ENCODE measurements around the gene NCCRP1. TPM values are rescaled to one million over a fixed set of nuclear protein-coding genes. Genes with fewer than 3 reads are reported as not detected.
A peak's percentile ranks its signal among the peaks of the same experiment; 100 is the strongest.

NCCRP1 gene
- total and polyA plus RNA-seq, 5 donors = not detected

DNA sequence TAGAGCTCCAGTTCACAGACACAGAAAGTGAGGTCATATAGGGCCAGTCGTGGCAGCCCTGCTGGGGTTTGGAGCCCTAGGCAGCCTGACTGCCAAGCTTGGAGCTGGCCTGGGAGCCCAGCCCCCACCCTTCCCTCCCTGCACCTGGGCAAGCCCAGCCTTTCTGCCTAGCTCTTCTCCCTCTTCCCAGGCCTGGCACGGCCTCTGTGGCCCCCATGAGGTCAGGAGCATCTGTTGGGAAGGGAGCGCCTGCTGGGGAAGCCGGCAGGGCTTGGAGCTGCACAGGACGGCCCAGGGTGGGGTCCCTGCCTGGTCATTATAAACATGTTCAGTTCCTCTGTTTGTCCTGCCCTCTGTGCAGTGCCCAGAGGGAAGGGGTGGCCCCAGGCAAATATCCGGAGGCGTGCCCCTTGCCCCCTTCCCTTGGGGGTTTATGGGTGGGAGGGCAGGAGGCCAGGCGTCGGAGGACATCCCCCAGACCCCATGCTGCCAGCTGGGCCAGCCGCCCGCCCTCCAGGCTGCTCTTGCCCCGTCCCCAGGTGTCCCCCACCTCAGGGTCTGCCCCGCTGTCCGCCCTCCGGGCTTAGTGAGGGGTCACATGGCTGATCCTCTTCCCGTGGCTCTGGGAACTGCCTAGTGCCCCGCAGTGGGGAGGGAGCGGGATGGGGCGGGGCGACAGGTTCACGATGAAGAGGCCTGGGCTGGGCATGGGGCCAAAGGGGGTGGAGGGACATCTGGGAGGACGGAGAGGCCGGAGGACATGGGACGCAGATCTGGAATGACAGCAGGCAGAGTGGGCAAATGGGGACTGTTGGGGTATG, 30.0 kb upstream of the NCCRP1 start:
- intact Hi-C loops (cut with DNase I) = no loop called here
- Histone ChIP-seq H3K4me3 (ENCODE audit: low read length) (no peak overlapping the region), H3K27me3 (ENCODE audit: control insufficient read depth, insufficient read depth) (no peaks in the 10 kb centered on the region), H3K4me1 (ENCODE audit: control insufficient read depth, insufficient read depth, low read length) (peaks cover 6% of the 10 kb centered on the region), H3K27ac (ENCODE audit: low read length) (no peak overlapping the region), H3K9me3 (ENCODE audit: control insufficient read depth, low read length) (no peaks in the 10 kb centered on the region)
- peak; percentile 84 to 93 (median 92) for DNase-seq
- ATAC-seq = peak; percentile 66 to 85
- WGBS = 37% methylated on average over 24 of the region's 24 CpGs

DNA sequence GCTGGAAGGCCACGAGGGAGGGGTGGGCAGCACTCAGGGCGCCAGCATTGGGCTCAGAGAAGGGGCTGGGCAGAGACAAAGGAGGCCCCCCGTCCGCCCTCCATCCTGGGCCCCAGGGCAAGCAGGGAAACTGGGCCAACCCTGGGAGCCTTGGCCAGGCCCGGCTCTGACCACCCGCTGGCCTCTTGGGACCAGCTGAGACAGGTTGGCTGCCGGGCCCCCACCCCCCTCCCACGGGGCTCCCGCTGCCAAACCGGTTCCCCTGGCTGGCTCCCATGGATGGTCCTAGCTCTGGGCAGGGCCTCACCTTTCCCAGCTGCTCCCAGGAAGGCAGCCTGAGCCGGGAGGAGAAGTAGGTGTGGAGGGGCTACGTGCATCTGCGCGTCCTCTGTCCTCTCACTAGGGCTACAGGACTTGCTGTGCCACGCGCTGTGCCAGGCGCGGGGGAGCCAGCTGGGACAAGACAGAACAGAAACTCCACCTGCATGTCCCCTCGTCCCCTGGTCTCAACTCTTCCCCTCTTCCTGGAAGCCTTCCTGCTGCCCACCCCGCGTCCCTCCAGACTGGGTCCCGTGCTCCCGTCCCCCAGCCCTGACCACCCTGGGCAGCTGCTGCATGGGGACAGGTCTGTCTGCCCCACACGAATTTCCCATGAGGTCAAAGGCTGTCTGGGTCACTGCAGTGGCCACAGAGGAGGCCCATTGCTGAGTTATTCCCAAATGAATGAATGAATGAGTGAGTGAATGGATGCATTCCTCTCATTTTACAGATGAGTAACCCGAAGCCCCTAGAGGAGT, 29.1 kb upstream of the NCCRP1 start:
- intact Hi-C loops (cut with DNase I) = no loop called here
- Histone ChIP-seq H3K27me3 (ENCODE audit: control insufficient read depth, insufficient read depth) (no peaks in the 10 kb centered on the region), H3K27ac (ENCODE audit: low read length) (no peak overlapping the region), H3K9me3 (ENCODE audit: control insufficient read depth, low read length) (no peaks in the 10 kb centered on the region), H3K4me1 (ENCODE audit: control insufficient read depth, insufficient read depth, low read length) (peaks cover 6% of the 10 kb centered on the region), H3K4me3 (ENCODE audit: low read length) (no peak overlapping the region)
- DNase-seq = peak in 1 of 3 donors; percentile 18
- no peak for ATAC-seq
- 75% methylated on average over 25 of the region's 25 CpGs for WGBS

DNA sequence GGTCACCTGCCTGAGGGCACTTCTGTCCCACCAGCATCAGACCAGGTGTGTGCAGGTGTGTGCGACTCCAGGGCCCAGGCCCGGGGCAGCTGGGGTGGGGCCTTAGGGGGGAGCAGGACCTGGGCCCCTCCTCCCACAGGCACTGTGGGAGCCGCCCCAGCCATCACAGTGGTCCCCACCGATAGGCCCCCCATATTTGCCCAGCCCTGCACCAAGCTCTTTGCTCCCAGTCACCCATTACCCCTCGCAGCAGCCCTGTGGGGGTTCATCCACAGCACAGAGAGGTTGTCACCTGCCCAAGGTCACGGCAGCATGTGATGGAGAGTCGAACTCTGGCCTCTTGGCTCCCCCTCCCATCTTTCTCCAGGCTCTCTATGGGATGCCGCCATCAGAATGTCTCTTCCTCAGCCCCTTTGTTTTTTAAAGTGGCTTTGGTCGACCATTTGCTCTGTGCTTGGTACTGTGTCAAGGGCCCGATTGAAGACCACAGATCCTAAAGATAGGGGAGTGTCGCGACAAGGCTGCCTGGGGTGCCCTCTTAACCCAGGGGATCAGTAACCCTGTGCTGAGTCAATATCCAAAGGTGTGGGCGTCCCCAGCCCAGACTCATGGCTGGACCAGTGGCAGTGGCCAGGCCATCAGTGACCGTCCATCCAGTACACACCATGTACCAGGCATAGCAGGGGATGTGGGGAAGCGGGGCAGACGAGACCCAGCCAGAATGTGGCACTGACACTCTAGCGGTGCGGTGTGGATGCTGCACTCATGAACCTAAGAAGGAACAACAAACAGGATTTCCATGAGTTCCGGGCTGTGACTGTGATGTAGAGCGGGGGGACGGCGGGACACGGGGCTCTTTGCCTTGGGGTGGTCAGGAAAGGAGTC, 28.3 kb upstream of the NCCRP1 start:
- no peaks in the 10 kb centered on the region for H3K9me3 ChIP-seq (ENCODE audit: control insufficient read depth, low read length)
- DNase-seq (peak in 2 of 3 donors; percentile 37 to 41), ATAC-seq (no peak)
- no peak overlapping the region for H3K4me3 ChIP-seq (ENCODE audit: low read length)
- WGBS = 87% methylated on average over 23 of the region's 23 CpGs
- H3K27me3 ChIP-seq (ENCODE audit: control insufficient read depth, insufficient read depth) = no peaks in the 10 kb centered on the region
- intact Hi-C loops (cut with DNase I) = no loop called here
- H3K4me1 ChIP-seq (ENCODE audit: control insufficient read depth, insufficient read depth, low read length) = peaks cover 6% of the 10 kb centered on the region
- H3K27ac ChIP-seq (ENCODE audit: low read length) = no peak overlapping the region

DNA sequence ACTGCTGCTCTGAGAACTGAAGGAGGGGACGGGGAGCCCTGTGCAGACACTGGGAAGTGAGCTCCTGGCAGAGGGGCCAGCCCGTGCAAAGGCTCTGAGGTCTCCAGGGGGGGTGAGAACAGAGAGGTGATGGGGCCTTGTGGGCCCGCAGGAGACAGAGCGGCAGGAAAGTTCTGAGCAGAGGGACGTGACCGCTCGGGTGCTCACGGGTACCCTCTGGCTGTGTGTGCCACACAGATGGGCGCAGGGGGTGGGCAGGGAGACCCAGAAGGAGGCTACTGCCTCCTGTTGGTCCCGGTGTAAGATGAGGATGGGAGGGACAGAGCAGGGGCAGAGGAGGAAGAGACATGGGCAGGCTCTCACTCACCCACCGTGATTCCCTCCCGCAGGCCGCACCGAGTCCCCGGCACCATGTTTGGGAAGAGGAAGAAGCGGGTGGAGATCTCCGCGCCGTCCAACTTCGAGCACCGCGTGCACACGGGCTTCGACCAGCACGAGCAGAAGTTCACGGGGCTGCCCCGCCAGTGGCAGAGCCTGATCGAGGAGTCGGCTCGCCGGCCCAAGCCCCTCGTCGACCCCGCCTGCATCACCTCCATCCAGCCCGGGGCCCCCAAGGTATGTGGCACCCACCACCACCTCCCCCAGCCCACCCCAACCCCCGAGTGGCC, 27.5 kb upstream of the NCCRP1 start:
- no peak overlapping the region for H3K4me3 ChIP-seq (ENCODE audit: low read length)
- no peak overlapping the region for H3K27ac ChIP-seq (ENCODE audit: low read length)
- WGBS = 94% methylated on average over 36 of the region's 36 CpGs
- intact Hi-C loops (cut with DNase I) = no loop called here
- H3K27me3 ChIP-seq (ENCODE audit: control insufficient read depth, insufficient read depth) = no peaks in the 10 kb centered on the region
- DNase-seq (peak in 2 of 3 donors; percentile 32 to 53), ATAC-seq (no peak)
- H3K9me3 ChIP-seq (ENCODE audit: control insufficient read depth, low read length) = no peaks in the 10 kb centered on the region
- H3K4me1 ChIP-seq (ENCODE audit: control insufficient read depth, insufficient read depth, low read length) = peaks cover 6% of the 10 kb centered on the region

DNA sequence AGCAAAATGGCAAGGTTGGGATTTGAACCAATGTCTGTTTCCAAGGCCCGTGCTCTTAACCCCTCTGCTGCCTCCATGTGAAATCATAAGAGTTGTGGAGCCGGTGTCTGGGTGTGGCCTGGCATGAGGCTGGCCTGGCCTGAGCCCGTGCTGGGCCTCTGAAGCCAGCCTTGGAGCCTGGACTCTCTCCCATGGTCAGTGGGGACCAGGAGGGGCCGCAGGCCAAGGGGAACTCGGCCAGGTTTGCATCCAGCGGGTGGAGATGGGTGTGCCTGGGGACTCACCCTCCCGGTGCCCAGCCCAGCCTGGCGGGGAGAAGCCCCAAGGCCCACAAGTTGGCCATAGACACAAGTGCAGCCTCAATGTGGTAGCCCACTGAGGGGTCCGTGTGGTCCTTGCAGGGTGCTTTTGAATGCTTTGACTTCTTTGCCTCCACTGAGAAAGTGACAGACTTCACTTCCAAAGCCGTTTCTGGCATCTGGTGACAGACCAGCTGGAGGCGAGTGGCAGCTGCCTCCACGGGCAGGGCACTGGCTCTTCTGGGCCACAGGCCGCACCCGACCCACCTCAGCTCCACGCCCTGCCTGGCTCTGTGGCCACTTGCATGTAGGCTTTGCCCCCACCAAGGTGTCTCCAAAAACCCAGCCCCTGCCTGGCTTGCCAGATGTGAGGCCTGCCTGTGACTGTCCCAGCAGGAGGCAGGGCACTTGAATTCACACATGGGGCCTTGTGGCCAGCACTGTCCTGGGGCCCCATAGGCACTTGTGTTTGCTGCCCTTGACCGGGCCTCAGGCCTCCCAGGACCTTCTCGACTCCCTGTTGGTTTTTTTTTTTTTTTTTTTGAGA, 26.2 kb upstream of the NCCRP1 start:
- Histone ChIP-seq H3K4me1 (ENCODE audit: control insufficient read depth, insufficient read depth, low read length) (peaks cover 6% of the 10 kb centered on the region), H3K27ac (ENCODE audit: low read length) (no peak overlapping the region), H3K27me3 (ENCODE audit: control insufficient read depth, insufficient read depth) (no peaks in the 10 kb centered on the region), H3K4me3 (ENCODE audit: low read length) (no peak overlapping the region), H3K9me3 (ENCODE audit: control insufficient read depth, low read length) (no peaks in the 10 kb centered on the region)
- peak; percentile 61 to 84 (median 81) for DNase-seq
- intact Hi-C loops (cut with DNase I) = no loop called here
- ATAC-seq = peak in 1 of 2 donors; percentile 39
- 64% methylated on average over 17 of the region's 17 CpGs for WGBS

DNA sequence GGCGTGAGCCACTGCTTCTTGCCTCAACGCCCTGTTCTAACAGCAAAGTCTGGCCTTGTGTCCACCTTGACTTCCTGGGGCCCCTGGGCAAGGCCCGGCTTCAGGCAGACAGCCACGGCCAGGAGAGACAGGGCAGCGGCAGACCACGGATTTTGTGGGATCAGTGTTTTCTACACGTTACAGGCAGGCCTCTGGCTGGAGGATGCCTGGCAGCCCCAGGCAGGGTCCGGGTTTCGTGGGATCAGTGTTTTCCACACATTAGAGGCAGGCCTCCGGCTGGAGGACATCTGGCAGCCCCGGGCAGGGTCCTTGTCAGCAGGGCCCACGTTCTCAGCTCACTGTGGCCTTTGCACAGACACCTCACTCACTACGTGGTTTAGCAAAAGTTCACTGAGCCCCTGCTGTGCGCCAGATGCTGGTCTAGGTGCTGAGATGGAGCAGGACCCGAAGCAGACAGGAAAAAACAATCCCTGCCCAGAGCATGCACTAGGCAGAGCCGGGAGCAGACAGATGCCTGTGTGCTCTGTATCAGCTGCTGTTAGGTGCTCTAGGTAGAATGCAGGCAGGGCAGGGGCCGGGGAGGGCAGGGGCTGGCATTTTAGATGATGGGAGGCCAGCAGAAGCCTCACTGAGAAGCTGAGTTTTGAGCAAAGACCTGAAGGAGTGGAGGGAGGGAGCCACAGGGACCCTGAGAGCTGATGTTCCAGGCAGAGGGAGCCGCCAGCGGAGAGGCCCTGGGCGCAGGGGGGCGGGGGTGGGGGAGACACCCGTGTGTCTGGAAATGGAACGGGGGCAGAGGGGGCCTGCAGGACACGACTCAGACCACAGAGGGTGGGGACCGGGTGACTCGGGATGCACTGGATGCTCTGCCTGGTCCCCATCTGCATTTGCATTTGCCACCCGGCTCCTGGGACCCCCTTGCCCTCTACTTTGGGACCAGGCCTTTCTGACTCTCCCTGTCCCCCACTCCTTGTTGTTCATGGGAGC, 25.0 kb upstream of the NCCRP1 start:
- intact Hi-C loops (cut with DNase I) = no loop called here
- ATAC-seq (no peak), DNase-seq (peak in 2 of 3 donors; percentile 31 to 46)
- Histone ChIP-seq H3K4me3 (ENCODE audit: low read length) (no peak overlapping the region), H3K27ac (ENCODE audit: low read length) (no peak overlapping the region), H3K9me3 (ENCODE audit: control insufficient read depth, low read length) (no peaks in the 10 kb centered on the region), H3K27me3 (ENCODE audit: control insufficient read depth, insufficient read depth) (no peaks in the 10 kb centered on the region), H3K4me1 (ENCODE audit: control insufficient read depth, insufficient read depth, low read length) (peaks cover 1% of the 10 kb centered on the region)
- WGBS = 77% methylated on average over 27 of the region's 27 CpGs

DNA sequence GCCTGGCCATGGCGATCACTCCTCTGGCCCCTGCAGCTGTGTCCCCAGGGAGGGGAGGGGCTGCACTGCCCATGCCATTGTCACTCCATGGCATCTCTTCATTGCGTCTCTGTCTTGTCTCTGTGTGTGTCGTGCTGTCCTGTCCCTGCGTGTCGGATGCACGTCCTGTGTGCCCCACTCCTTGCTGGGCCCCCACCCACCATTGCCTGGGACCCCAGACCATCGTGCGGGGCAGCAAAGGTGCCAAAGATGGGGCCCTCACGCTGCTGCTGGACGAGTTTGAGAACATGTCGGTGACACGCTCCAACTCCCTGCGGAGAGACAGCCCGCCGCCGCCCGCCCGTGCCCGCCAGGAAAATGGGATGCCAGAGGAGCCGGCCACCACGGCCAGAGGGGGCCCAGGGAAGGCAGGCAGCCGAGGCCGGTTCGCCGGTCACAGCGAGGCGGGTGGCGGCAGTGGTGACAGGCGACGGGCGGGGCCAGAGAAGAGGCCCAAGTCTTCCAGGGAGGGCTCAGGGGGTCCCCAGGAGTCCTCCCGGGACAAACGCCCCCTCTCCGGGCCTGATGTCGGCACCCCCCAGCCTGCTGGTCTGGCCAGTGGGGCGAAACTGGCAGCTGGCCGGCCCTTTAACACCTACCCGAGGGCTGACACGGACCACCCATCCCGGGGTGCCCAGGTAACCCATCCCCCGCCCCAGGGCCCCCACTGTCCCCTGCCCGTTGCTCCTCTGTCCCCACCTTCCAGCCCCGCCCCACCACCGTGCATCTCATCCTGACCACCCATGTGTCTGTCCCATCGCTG, 23.9 kb upstream of the NCCRP1 start:
- H3K9me3 ChIP-seq (ENCODE audit: control insufficient read depth, low read length) = no peaks in the 10 kb centered on the region
- H3K27ac ChIP-seq (ENCODE audit: low read length) = no peak overlapping the region
- WGBS = 93% methylated on average over 45 of the region's 45 CpGs
- H3K4me1 ChIP-seq (ENCODE audit: control insufficient read depth, insufficient read depth, low read length) = no peaks in the 10 kb centered on the region
- no peak overlapping the region for H3K4me3 ChIP-seq (ENCODE audit: low read length)
- peak in 1 of 3 donors; percentile 64 for DNase-seq
- ATAC-seq = no peak
- intact Hi-C loops (cut with DNase I) = no loop called here
- H3K27me3 ChIP-seq (ENCODE audit: control insufficient read depth, insufficient read depth) = no peaks in the 10 kb centered on the region

DNA sequence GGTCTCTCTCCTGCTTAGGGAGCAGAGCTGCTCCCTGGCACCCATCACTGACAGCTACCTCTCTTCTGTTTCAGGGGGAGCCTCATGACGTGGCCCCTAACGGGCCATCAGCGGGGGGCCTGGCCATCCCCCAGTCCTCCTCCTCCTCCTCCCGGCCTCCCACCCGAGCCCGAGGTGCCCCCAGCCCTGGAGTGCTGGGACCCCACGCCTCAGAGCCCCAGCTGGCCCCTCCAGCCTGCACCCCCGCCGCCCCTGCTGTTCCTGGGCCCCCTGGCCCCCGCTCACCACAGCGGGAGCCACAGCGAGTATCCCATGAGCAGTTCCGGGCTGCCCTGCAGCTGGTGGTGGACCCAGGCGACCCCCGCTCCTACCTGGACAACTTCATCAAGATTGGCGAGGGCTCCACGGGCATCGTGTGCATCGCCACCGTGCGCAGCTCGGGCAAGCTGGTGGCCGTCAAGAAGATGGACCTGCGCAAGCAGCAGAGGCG, 23.2 kb upstream of the NCCRP1 start:
- WGBS = 94% methylated on average over 25 of the region's 25 CpGs
- intact Hi-C loops (cut with DNase I) = no loop called here
- Histone ChIP-seq H3K27me3 (ENCODE audit: control insufficient read depth, insufficient read depth) (no peaks in the 10 kb centered on the region), H3K4me1 (ENCODE audit: control insufficient read depth, insufficient read depth, low read length) (no peaks in the 10 kb centered on the region), H3K27ac (ENCODE audit: low read length) (no peak overlapping the region), H3K9me3 (ENCODE audit: control insufficient read depth, low read length) (no peaks in the 10 kb centered on the region), H3K4me3 (ENCODE audit: low read length) (no peak overlapping the region)
- DNase-seq (peak in 2 of 3 donors; percentile 17 to 49), ATAC-seq (no peak)
